ENCODE data around the gene NRN1L. TPM values are rescaled to one million over a fixed set of nuclear protein-coding genes. Genes with fewer than 3 reads are reported as not detected.

Gene NRN1L
- total and polyA plus RNA-seq, 2 donors (not counting 3 experiments of a cell fraction or from before 2014, with no cell fraction given) = 0.37 TPM; not detected in 1

- no peaks in the 10 kb centered on the region for H3K9me1 ChIP-seq (replicated peaks; ENCODE audit: control insufficient read depth, extremely low read depth, insufficient read depth, low read length)
- H3K27me3 ChIP-seq (ENCODE audit: control insufficient read depth in 2 of 2, insufficient read depth in 2 of 2, low read length in 2 of 2) = no peaks in the 10 kb centered on the region
- H4K20me1 ChIP-seq (replicated peaks; ENCODE audit: control insufficient read depth, extremely low read depth, insufficient read depth, low read length) = no peaks in the 10 kb centered on the region
- no peaks in the 10 kb centered on the region for H3K79me2 ChIP-seq (ENCODE audit: control insufficient read depth, insufficient read depth, low read length)
- no peak overlapping the region for H2AFZ ChIP-seq (ENCODE audit: low read depth, low read length)
- no peak for TF ChIP-seq MYC (IDR thresholded peaks at IDR 0.05; ENCODE audit: low read depth, low read length)
- no peak for TF ChIP-seq JUN (IDR thresholded peaks at IDR 0.05; ENCODE audit: borderline replicate concordance, insufficient read depth, insufficient read length, low read depth)
- no peak for TF ChIP-seq MAX (IDR thresholded peaks at IDR 0.05; ENCODE audit: insufficient read depth, insufficient read length)
- TF ChIP-seq GATA2 (IDR thresholded peaks at IDR 0.05; ENCODE audit: insufficient read depth, insufficient read length, low read depth, low read length) = no peak
- no peak for TF ChIP-seq POLR2AphosphoS5 (IDR thresholded peaks at IDR 0.05; ENCODE audit: insufficient read depth, low read depth, low read length)
- no peak for TF ChIP-seq FOS (IDR thresholded peaks at IDR 0.05; ENCODE audit: borderline replicate concordance, insufficient read depth, low read length)
- no peak for TF ChIP-seq EZH2 (IDR thresholded peaks at IDR 0.05; ENCODE audit: borderline replicate concordance, low read depth, low read length, severe bottlenecking)
- no peak for TF ChIP-seq CTCF (IDR thresholded peaks at IDR 0.05; ENCODE audit: extremely low read depth in 1 of 2, insufficient read depth in 1 of 2, low read depth in 1 of 2, low read length in 2 of 2)
- no peak for TF ChIP-seq POLR2A (IDR thresholded peaks at IDR 0.05; ENCODE audit: low read depth, low read length)
- intact Hi-C loops (cut with micrococcal nuclease) (loop anchor here (10.0 kb wide), 1 partner anchor 399 kb away; the partner anchor contains the start of gene RIPOR1), dilution Hi-C loops (cut with MboI; ENCODE audit: extremely low pct_ligation_motif_present, low sequenced_read_pairs) (loop anchor here (25.0 kb wide), 1 partner anchor 236 kb away; no protein-coding TSS in a partner anchor)
- peaks cover 10% of the 10 kb centered on the region for H3K4me1 ChIP-seq (ENCODE audit: control insufficient read depth, extremely low read depth, insufficient read depth, low read length)
- CTCF ChIA-PET = interaction anchor here (0.7 to 1.6 kb wide), 3 partner anchors 40 to 107 kb away, joined by 3 to 8 read pairs (median 3); partner anchors contain the start of gene NRN1L
- POLR2A ChIA-PET = no interaction called here
- H3K36me3 ChIP-seq (ENCODE audit: control insufficient read depth in 2 of 2, extremely low read depth in 1 of 2, insufficient read depth in 2 of 2, low read length in 2 of 2) = peaks cover 0 to 28% of the 10 kb centered on the region in 2 experiments
- DNase-seq (ENCODE audit: low read depth, low spot score) (no peak), FAIRE-seq (no peak)
- H3K27ac ChIP-seq (ENCODE audit: insufficient read depth, low read depth, low read length) = no peak overlapping the region
- BruUV-seq (replicated peaks) = no TSS peak
- H3K4me2 ChIP-seq (ENCODE audit: insufficient read depth, low read length) = no peak overlapping the region
- H3K9ac ChIP-seq (replicated peaks; ENCODE audit: extremely low read depth, insufficient read depth, low read length) = no peak overlapping the region
- H3K9me3 ChIP-seq (replicated peaks; ENCODE audit: control insufficient read depth, insufficient read depth, low read length) = no peaks in the 10 kb centered on the region
- H3K4me3 ChIP-seq (replicated peaks in 1 of 3; ENCODE audit: insufficient read depth in 1 of 3, low read depth in 1 of 3, low read length in 3 of 3) = no peak overlapping the region
Measured at GRCh38 chr16:67923414-67924116, 38.9 kb downstream of the NRN1L start.
